Measurements from ENCODE around the gene DIAPH2. TPM values are rescaled to one million over a fixed set of nuclear protein-coding genes. Genes with fewer than 3 reads are reported as not detected.

DIAPH2 gene
- total and polyA plus RNA-seq, 2 of the 13 experiments (the other 11 are each of a cell fraction or from before 2014, with no cell fraction given), result 2.1 to 8.5 TPM

DNA sequence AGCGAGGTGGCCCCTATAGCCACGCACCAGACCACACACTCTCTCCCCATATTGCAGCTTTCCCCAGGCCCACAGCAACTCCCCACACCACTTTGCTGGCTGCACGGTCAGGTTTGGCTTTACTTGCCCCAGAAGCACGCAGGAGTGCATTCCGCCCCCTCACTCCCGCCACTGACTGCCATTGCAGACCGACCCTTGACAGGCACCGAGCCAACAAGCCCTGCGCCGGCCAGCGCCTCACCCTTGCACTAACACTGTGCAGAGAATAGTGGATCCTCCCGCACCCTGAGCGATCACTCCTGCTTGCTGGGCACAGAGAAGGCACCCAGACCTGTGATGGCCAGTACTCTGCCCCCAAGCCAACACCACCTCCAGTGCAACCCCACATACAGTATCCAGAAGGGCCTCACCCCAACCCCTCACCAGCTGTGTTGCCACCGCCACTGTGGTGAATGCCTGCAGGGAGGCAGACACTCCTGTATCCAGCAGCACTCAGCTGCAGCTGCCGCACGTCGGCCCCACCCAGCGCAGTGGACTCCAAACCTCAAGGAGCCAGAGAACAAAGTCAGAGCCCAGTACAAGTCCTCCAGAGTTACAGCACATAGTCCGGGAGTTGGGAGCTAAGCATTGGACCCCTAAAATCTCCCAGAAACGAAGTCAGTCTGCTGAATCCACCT is 28.6 kb upstream of the DIAPH2 start:
- Histone ChIP-seq H3K9ac (ENCODE audit: insufficient read depth, low read depth, low read length) (no peak overlapping the region), H3K27me3 (ENCODE audit: control insufficient read depth in 1 of 2, insufficient read depth in 2 of 2, low read length in 2 of 2) (no peaks in the 10 kb centered on the region), H3K4me2 (ENCODE audit: low read depth, low read length) (no peak overlapping the region), H3K36me3 (replicated peaks in 1 of 2; ENCODE audit: control insufficient read depth in 1 of 2, insufficient read depth in 2 of 2, low read length in 2 of 2) (no peaks in the 10 kb centered on the region), H3K4me3 (replicated peaks in 1 of 3; ENCODE audit: insufficient read depth in 1 of 3, low read depth in 2 of 3, low read length in 3 of 3) (no peak overlapping the region), H3K9me3 (ENCODE audit: low read length) (no peaks in the 10 kb centered on the region), H3K4me1 (ENCODE audit: insufficient read depth, low read length) (no peaks in the 10 kb centered on the region), H3K79me2 (ENCODE audit: insufficient read depth, low read length) (no peaks in the 10 kb centered on the region), H4K20me1 (ENCODE audit: insufficient read depth, low read length) (no peaks in the 10 kb centered on the region), H2AFZ (ENCODE audit: low read length) (no peak overlapping the region), H3K27ac (ENCODE audit: extremely low read length, insufficient read depth, low read length) (no peak overlapping the region)
- in situ Hi-C loops (cut with HindIII; ENCODE audit: extremely low pct_ligation_motif_present, low pct_unique_long_range_greater_than_20kb), result no loop called here
- FAIRE-seq (no peak), DNase-seq (ENCODE audit: low spot score) (no peak), ATAC-seq (no peak)
- BruUV-seq (replicated peaks), result no TSS peak
- 45% methylated on average over 2 of the region's 20 CpGs for WGBS (ENCODE audit: low lambda C conversion rate)
- CTCF ChIA-PET (ENCODE audit: low intra/inter-chr PET ratio, low total read pairs), result no interaction called here
- intact Hi-C loops (cut with micrococcal nuclease; ENCODE audit: unreplicated experiment), result loop anchor here (2.0 kb wide), 1 partner anchor 49 kb away; no protein-coding TSS in a partner anchor
- POLR2A ChIA-PET, result no interaction called here
- TF ChIP-seq, protein P1, sequence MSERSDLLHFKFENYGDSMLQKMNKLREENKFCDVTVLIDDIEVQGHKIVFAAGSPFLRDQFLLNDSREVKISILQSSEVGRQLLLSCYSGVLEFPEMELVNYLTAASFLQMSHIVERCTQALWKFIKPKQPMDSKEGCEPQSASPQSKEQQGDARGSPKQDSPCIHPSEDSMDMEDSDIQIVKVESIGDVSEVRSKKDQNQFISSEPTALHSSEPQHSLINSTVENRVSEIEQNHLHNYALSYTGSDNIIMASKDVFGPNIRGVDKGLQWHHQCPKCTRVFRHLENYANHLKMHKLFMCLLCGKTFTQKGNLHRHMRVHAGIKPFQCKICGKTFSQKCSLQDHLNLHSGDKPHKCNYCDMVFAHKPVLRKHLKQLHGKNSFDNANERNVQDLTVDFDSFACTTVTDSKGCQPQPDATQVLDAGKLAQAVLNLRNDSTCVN (CRISPR knock-in tag; IDR thresholded peaks at IDR 0.05; ENCODE audit: borderline replicate concordance), result no peak
- no peak for TF ChIP-seq SAFB2 (CRISPR knock-in tag; IDR thresholded peaks at IDR 0.05; ENCODE audit: borderline replicate concordance, low read depth)
- no peak for TF ChIP-seq EED (CRISPR knock-in tag; IDR thresholded peaks at IDR 0.05)
- no peak for TF ChIP-seq RFXANK (CRISPR knock-in tag; IDR thresholded peaks at IDR 0.05)
- no peak for TF ChIP-seq FIP1L1 (IDR thresholded peaks at IDR 0.05; ENCODE audit: borderline replicate concordance, insufficient read depth, low read depth, low read length)
- TF ChIP-seq, protein P2, sequence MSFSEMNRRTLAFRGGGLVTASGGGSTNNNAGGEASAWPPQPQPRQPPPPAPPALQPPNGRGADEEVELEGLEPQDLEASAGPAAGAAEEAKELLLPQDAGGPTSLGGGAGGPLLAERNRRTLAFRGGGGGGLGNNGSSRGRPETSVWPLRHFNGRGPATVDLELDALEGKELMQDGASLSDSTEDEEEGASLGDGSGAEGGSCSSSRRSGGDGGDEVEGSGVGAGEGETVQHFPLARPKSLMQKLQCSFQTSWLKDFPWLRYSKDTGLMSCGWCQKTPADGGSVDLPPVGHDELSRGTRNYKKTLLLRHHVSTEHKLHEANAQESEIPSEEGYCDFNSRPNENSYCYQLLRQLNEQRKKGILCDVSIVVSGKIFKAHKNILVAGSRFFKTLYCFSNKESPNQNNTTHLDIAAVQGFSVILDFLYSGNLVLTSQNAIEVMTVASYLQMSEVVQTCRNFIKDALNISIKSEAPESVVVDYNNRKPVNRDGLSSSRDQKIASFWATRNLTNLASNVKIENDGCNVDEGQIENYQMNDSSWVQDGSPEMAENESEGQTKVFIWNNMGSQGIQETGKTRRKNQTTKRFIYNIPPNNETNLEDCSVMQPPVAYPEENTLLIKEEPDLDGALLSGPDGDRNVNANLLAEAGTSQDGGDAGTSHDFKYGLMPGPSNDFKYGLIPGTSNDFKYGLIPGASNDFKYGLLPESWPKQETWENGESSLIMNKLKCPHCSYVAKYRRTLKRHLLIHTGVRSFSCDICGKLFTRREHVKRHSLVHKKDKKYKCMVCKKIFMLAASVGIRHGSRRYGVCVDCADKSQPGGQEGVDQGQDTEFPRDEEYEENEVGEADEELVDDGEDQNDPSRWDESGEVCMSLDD (CRISPR knock-in tag; IDR thresholded peaks at IDR 0.05; ENCODE audit: borderline replicate concordance), result no peak
- TF ChIP-seq, protein P3, sequence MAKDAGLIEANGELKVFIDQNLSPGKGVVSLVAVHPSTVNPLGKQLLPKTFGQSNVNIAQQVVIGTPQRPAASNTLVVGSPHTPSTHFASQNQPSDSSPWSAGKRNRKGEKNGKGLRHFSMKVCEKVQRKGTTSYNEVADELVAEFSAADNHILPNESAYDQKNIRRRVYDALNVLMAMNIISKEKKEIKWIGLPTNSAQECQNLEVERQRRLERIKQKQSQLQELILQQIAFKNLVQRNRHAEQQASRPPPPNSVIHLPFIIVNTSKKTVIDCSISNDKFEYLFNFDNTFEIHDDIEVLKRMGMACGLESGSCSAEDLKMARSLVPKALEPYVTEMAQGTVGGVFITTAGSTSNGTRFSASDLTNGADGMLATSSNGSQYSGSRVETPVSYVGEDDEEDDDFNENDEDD (CRISPR knock-in tag; IDR thresholded peaks at IDR 0.05; ENCODE audit: borderline replicate concordance), result no peak
- TF ChIP-seq ZNF530 (CRISPR knock-in tag; IDR thresholded peaks at IDR 0.05; ENCODE audit: low read depth), result no peak
- TF ChIP-seq ZNF768 (CRISPR knock-in tag; IDR thresholded peaks at IDR 0.05), result no peak
- TF ChIP-seq, protein P4, sequence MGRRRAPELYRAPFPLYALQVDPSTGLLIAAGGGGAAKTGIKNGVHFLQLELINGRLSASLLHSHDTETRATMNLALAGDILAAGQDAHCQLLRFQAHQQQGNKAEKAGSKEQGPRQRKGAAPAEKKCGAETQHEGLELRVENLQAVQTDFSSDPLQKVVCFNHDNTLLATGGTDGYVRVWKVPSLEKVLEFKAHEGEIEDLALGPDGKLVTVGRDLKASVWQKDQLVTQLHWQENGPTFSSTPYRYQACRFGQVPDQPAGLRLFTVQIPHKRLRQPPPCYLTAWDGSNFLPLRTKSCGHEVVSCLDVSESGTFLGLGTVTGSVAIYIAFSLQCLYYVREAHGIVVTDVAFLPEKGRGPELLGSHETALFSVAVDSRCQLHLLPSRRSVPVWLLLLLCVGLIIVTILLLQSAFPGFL (CRISPR knock-in tag; IDR thresholded peaks at IDR 0.05), result no peak
- no peak for TF ChIP-seq CHD4 (IDR thresholded peaks at IDR 0.05; ENCODE audit: borderline replicate concordance, low read length)
- TF ChIP-seq, protein P5, sequence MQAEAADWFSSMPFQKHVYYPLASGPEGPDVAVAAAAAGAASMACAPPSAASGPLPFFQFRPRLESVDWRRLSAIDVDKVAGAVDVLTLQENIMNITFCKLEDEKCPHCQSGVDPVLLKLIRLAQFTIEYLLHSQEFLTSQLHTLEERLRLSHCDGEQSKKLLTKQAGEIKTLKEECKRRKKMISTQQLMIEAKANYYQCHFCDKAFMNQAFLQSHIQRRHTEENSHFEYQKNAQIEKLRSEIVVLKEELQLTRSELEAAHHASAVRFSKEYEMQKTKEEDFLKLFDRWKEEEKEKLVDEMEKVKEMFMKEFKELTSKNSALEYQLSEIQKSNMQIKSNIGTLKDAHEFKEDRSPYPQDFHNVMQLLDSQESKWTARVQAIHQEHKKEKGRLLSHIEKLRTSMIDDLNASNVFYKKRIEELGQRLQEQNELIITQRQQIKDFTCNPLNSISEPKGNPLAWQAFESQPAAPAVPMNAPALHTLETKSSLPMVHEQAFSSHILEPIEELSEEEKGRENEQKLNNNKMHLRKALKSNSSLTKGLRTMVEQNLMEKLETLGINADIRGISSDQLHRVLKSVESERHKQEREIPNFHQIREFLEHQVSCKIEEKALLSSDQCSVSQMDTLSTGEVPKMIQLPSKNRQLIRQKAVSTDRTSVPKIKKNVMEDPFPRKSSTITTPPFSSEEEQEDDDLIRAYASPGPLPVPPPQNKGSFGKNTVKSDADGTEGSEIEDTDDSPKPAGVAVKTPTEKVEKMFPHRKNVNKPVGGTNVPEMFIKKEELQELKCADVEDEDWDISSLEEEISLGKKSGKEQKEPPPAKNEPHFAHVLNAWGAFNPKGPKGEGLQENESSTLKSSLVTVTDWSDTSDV (CRISPR knock-in tag; IDR thresholded peaks at IDR 0.05), result no peak
- TF ChIP-seq HOXA3 (CRISPR knock-in tag; IDR thresholded peaks at IDR 0.05), result no peak
- no peak for TF ChIP-seq MTF2 (CRISPR knock-in tag; IDR thresholded peaks at IDR 0.05; ENCODE audit: borderline replicate concordance)
- TF ChIP-seq NFE2L1 (CRISPR knock-in tag; IDR thresholded peaks at IDR 0.05; ENCODE audit: borderline replicate concordance), result no peak

Measured in HepG2 (cell line).